ENCODE results near the gene ZNF41. TPM values are rescaled to one million over a fixed set of nuclear protein-coding genes. Genes with fewer than 3 reads are reported as not detected.

Gene ZNF41
- total RNA-seq (7.5 TPM in 2 replicates), polyA plus RNA-seq (2.1 and 2.9 TPM in 2 replicates), polyA minus RNA-seq (4.7 and 11.8 TPM in 2 replicates), Bru-seq, nascent RNA (percentile 62 among the genes with signal in this experiment), BruChase-seq, experiment 1, labeled RNA remaining after a 6-hour chase (percentile 74 among the genes with signal in this experiment), BruChase-seq, experiment 2, labeled RNA remaining after a 2-hour chase (percentile 74 among the genes with signal in this experiment)
- 3.4 and 3.8 TPM in 2 replicates for polyA plus RNA-seq (2011; cell fraction: cytosol; rRNA removed)
- polyA plus RNA-seq (2011; cell fraction: nucleus; rRNA removed): 8.3 and 10.3 TPM in 2 replicates
- 3.8 and 4.0 TPM in 2 replicates for polyA plus RNA-seq (2012)
- 11.5 TPM for polyA minus RNA-seq (2011; cell fraction: cytosol; rRNA and poly(A)+ RNA removed)
- 6.0 and 6.1 TPM in 2 replicates for polyA minus RNA-seq (2011; cell fraction: nucleus; rRNA and poly(A)+ RNA removed)
- long read RNA-seq, partial matches to known transcripts: 0 of 8 reads
- long read RNA-seq, other reads (novel, unspliced or antisense): 8 of 8 reads

DNA sequence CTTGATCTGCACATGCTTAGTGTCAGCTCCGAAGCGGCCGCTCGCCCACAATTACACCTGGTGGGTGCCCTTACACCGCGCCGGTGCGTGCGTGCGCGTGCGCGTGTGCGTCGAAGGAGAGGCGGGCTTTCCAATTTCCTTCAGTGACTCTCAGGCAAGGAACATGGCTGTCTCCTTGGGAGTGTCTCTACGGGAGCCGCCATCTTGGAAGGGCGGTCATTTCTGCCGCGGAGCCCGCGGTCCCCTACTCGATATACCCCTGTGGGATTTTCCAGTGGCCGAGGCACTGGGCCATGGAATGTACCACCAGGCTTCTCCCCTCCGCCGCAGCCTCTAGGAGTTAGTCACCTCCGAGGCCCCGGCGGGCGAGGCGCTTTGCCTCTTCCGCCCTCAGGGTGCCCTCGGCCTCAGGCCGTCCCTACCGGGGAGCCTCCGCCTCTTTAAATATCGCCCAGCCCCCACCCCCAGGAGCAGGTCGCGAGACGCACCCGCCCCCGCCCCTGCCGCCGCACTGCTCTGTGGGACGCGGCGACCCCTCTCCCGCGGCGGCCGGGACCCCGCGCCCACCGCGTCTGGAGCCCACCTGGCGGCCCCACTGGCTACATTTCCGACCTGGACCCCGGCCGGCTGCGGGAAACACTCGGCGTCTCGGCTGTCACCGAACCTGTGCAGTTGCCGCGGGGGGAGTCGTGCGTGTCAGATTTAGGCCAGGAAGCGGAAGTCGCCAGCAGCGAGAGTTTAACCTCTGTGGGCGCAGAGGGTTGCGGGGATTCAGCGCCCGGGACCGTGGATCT lies at the start of gene ZNF41:
Gene ZNF41 (minus strand): TSS at position 711 of the 794 bp plus-strand sequence. CDS start 15,741 bp downstream, outside the sequence.
- Histone ChIP-seq H4K20me1 (replicated peaks; ENCODE audit: control insufficient read depth, extremely low read depth, insufficient read depth, low read length) (no peaks in the 10 kb centered on the region), H3K36me3 (ENCODE audit: control insufficient read depth in 2 of 2, extremely low read depth in 1 of 2, insufficient read depth in 2 of 2, low read length in 2 of 2) (no peaks in the 10 kb centered on the region), H3K4me1 (ENCODE audit: control insufficient read depth, extremely low read depth, insufficient read depth, low read length) (peaks cover 9% of the 10 kb centered on the region), H3K79me2 (ENCODE audit: control insufficient read depth, insufficient read depth, low read length) (peaks cover 26% of the 10 kb centered on the region), H3K9me1 (replicated peaks; ENCODE audit: control insufficient read depth, extremely low read depth, insufficient read depth, low read length) (no peaks in the 10 kb centered on the region), H3K4me3 (replicated peaks in 1 of 3; ENCODE audit: insufficient read depth in 1 of 3, low read depth in 1 of 3, low read length in 3 of 3) (peak within 1 kb of the TSS; percentile 54 to 92 (median 82)), H2AFZ (ENCODE audit: low read depth, low read length) (peak within 1 kb of the TSS; percentile 86), H3K27ac (ENCODE audit: insufficient read depth, low read depth, low read length) (peak within 1 kb of the TSS; percentile 85), H3K9ac (replicated peaks; ENCODE audit: extremely low read depth, insufficient read depth, low read length) (peak within 1 kb of the TSS; percentile 96), H3K9me3 (replicated peaks; ENCODE audit: control insufficient read depth, insufficient read depth, low read length) (no peaks in the 10 kb centered on the region), H3K4me2 (ENCODE audit: insufficient read depth, low read length) (peak within 1 kb of the TSS; percentile 98), H3K27me3 (ENCODE audit: control insufficient read depth in 2 of 2, insufficient read depth in 2 of 2, low read length in 2 of 2) (no peaks in the 10 kb centered on the region)
- dilution Hi-C loops (cut with MboI; ENCODE audit: extremely low pct_ligation_motif_present, low sequenced_read_pairs): no loop called here
- FAIRE-seq (peak; percentile 87), DNase-seq (ENCODE audit: low read depth, low spot score) (peak; percentile 84)
- ChIA-PET POLR2A (no interaction called here), CTCF (no interaction called here)
- TF ChIP-seq POLR2AphosphoS5 (IDR thresholded peaks at IDR 0.05; ENCODE audit: insufficient read depth, low read depth, low read length) (peak; percentile 41), POLR2A (IDR thresholded peaks at IDR 0.05; ENCODE audit: low read depth, low read length) (peak; percentile 17), JUN (IDR thresholded peaks at IDR 0.05; ENCODE audit: borderline replicate concordance, insufficient read depth, insufficient read length, low read depth) (no peak)
- BruUV-seq (replicated peaks): no TSS peak
- intact Hi-C loops (cut with micrococcal nuclease): loop anchor here (1.0 to 5.0 kb wide), 3 partner anchors 40 to 289 kb away; partner anchors contain the start of genes CDK16 and UBA1

DNA sequence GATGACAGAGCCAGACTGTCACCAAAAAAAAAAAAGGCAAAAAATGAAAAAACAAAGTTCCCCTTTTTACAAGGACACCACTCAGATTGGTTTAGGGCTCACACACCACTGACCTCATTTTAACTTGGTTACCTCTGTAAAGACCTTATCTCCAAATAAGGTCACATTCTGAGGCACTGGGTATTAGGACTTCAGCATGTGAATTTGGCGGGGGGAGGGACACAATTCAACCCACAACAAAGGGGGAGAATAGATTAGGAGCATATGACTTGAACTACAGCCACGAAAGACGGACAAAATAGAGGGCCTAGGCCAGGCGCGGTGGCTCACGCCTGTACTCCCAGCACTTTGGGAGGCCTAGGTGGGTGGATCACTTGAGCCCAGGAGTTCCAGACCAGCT lies 47.0 kb upstream of the ZNF41 start:
- intact Hi-C loops (cut with micrococcal nuclease): no loop called here
- no peak overlapping the region for H3K9ac ChIP-seq (replicated peaks; ENCODE audit: extremely low read depth, insufficient read depth, low read length)

More for the DNA sequence above, 47.0 kb upstream of the ZNF41 start:
- TF ChIP-seq CTCF (IDR thresholded peaks at IDR 0.05; ENCODE audit: extremely low read depth in 1 of 2, insufficient read depth in 1 of 2, low read depth in 1 of 2, low read length in 2 of 2) (no peak), EZH2 (IDR thresholded peaks at IDR 0.05; ENCODE audit: borderline replicate concordance, low read depth, low read length, severe bottlenecking) (no peak), FOS (IDR thresholded peaks at IDR 0.05; ENCODE audit: borderline replicate concordance, insufficient read depth, low read length) (no peak)
- no TSS peak for BruUV-seq (replicated peaks)
- CTCF ChIA-PET: no interaction called here
- Histone ChIP-seq H3K4me3 (replicated peaks in 1 of 3; ENCODE audit: insufficient read depth in 1 of 3, low read depth in 1 of 3, low read length in 3 of 3) (no peak overlapping the region), H3K4me1 (ENCODE audit: control insufficient read depth, extremely low read depth, insufficient read depth, low read length) (no peaks in the 10 kb centered on the region), H3K36me3 (ENCODE audit: control insufficient read depth in 2 of 2, extremely low read depth in 1 of 2, insufficient read depth in 2 of 2, low read length in 2 of 2) (no peaks in the 10 kb centered on the region), H3K4me2 (ENCODE audit: insufficient read depth, low read length) (no peak overlapping the region), H3K9me3 (replicated peaks; ENCODE audit: control insufficient read depth, insufficient read depth, low read length) (no peaks in the 10 kb centered on the region), H3K27me3 (ENCODE audit: control insufficient read depth in 2 of 2, insufficient read depth in 2 of 2, low read length in 2 of 2) (no peaks in the 10 kb centered on the region), H2AFZ (ENCODE audit: low read depth, low read length) (no peak overlapping the region), H3K9me1 (replicated peaks; ENCODE audit: control insufficient read depth, extremely low read depth, insufficient read depth, low read length) (no peaks in the 10 kb centered on the region), H3K79me2 (ENCODE audit: control insufficient read depth, insufficient read depth, low read length) (no peaks in the 10 kb centered on the region), H4K20me1 (replicated peaks; ENCODE audit: control insufficient read depth, extremely low read depth, insufficient read depth, low read length) (no peaks in the 10 kb centered on the region), H3K27ac (ENCODE audit: insufficient read depth, low read depth, low read length) (no peak overlapping the region)
- dilution Hi-C loops (cut with MboI; ENCODE audit: extremely low pct_ligation_motif_present, low sequenced_read_pairs): no loop called here
- no peak for DNase-seq (ENCODE audit: low read depth, low spot score)
- no peak for FAIRE-seq
- POLR2A ChIA-PET: no interaction called here
